IPS-15b (cell line): Measurements from ENCODE around the gene FAM107B.

Source experiments
- H3K27me3 ChIP-seq: one replicate; pipeline ENCODE4 v1.6.1; 2013; ENCODE audit warnings: low read length; ENCODE audit not compliant: control insufficient read depth, insufficient read depth
- H3K36me3 ChIP-seq: one replicate; pipeline ENCODE4 v1.6.1; 2013; ENCODE audit warnings: low read length; ENCODE audit not compliant: control insufficient read depth, insufficient read depth
- H3K4me1 ChIP-seq: one replicate; pipeline ENCODE4 v1.6.1; 2013; ENCODE audit warnings: mild to moderate bottlenecking, low read length; ENCODE audit not compliant: control insufficient read depth, insufficient read depth
- H3K4me3 ChIP-seq: one replicate; pipeline ENCODE4 v1.5.1; 2013; ENCODE audit warnings: low read depth, low read length
- H3K9ac ChIP-seq: one replicate; pipeline ENCODE4 v1.6.1; 2013; ENCODE audit warnings: low read depth, mild to moderate bottlenecking, low read length
- H3K9me3 ChIP-seq: one replicate; pipeline ENCODE4 v1.6.1; 2013; ENCODE audit warnings: mild to moderate bottlenecking, low read length; ENCODE audit not compliant: control insufficient read depth, insufficient read depth

Gene FAM107B

DNA sequence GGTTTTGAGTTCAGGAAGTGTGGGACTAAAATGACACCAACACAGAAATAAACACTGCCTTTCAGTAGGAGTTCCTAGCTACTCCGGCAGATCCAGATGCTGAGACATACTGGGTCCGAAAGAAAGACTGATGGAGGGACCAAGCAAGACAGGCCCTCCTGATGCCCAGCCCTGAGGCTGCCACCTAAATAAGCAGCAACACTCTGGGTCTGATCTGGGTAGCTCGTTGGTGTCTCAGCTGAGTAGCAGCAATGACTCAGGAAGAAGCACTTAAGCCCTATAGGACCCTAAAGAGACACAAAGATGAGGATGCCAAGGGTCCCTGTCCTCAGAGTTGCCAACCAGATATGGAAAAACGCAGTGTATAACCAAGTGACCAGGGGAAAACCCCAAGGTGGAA is 190.7 kb downstream of the FAM107B start:
- H3K9ac ChIP-seq: no peak overlapping the region
- peaks cover 9% of the 10 kb centered on the region for H3K4me1 ChIP-seq
- no peaks in the 10 kb centered on the region for H3K36me3 ChIP-seq
- no peaks in the 10 kb centered on the region for H3K27me3 ChIP-seq
- H3K9me3 ChIP-seq: no peaks in the 10 kb centered on the region
- H3K4me3 ChIP-seq: no peak overlapping the region

DNA sequence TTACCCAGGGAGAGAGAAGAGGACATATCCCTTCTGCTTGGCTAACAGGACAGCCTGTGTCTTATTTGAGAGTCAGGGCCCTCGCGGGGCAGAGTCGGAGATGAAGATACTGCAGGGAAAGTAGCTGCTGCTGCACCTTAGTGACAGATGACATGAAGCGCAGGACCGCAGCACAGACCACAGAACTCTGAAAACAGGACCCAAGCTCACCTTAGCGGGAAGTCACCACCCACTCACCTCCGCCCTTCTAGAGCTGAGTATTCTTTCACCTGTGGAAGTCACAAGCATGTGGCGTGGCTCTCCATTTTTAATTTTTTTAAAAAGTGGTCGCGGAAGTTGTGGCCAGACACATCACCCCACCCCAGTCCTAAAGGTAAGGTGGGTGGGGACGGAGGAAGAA is 191.4 kb downstream of the FAM107B start:
- H3K4me1 ChIP-seq: peaks cover 9% of the 10 kb centered on the region
- H3K36me3 ChIP-seq: no peaks in the 10 kb centered on the region
- H3K4me3 ChIP-seq: no peak overlapping the region
- H3K27me3 ChIP-seq: no peaks in the 10 kb centered on the region
- H3K9me3 ChIP-seq: no peaks in the 10 kb centered on the region
- H3K9ac ChIP-seq: no peak overlapping the region

GRCh38 chr10:14581553-14582321 is 193.0 kb downstream of the FAM107B start:
- no peaks in the 10 kb centered on the region for H3K36me3 ChIP-seq

GRCh38 chr10:14580671-14581332 is 193.9 kb downstream of the FAM107B start:
- Histone ChIP-seq H3K4me1 (peaks cover 13% of the 10 kb centered on the region), H3K4me3 (no peak overlapping the region), H3K27me3 (no peaks in the 10 kb centered on the region), H3K36me3 (no peaks in the 10 kb centered on the region), H3K9ac (no peak overlapping the region), H3K9me3 (no peaks in the 10 kb centered on the region)

More at GRCh38 chr10:14581553-14582321, 193.0 kb downstream of the FAM107B start:
- Histone ChIP-seq H3K4me3 (no peak overlapping the region), H3K4me1 (peaks cover 15% of the 10 kb centered on the region), H3K9me3 (no peaks in the 10 kb centered on the region), H3K27me3 (no peaks in the 10 kb centered on the region), H3K9ac (no peak overlapping the region)

GRCh38 chr10:14579405-14579804 is 195.3 kb downstream of the FAM107B start:
- Histone ChIP-seq H3K27me3 (no peaks in the 10 kb centered on the region), H3K9ac (no peak overlapping the region), H3K36me3 (no peaks in the 10 kb centered on the region), H3K4me3 (no peak overlapping the region), H3K9me3 (no peaks in the 10 kb centered on the region), H3K4me1 (peaks cover 9% of the 10 kb centered on the region)

DNA sequence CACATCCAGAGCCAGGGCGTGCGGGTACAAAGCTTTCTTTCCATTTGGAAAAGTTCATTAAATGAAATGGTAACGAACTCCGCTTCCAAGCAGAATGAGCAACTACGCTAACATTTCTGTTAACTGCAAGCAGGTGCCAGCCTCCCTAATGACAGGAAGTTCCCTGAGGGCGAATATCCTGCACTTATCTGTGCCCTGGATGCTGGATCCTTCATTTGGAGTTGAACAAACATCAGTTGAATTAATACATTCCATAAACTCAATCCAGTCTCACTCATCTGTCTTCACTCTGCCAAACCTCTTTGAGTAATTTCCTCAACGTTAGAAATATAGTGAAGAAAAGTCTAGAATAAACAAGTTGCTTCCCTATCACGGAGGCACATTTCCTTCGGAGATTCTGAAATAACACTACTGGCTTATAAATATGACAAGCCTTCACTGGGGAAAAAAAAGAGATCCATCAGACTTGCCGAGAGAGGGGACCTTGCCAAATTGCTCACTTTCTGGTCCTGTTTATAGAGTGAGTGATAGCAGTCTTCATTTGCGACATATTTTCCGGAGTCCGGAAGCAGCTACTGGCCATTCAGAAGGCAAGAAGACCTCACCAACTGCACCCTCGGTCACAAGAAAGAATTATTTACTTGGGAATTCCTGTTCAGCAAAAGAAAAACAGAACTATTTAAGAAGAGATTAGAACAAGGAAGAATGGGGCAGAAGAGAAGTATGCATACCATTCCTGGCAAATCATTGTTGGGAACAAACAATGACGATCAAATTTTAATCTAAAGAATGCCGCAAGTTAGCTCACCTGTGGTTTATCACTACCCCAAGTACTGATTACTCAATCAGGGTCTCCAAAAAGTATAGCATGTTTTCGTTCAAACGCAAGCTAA is 196.4 kb downstream of the FAM107B start:
- Histone ChIP-seq H3K9ac (no peak overlapping the region), H3K4me1 (peaks cover 9% of the 10 kb centered on the region), H3K4me3 (no peak overlapping the region), H3K9me3 (no peaks in the 10 kb centered on the region), H3K36me3 (no peaks in the 10 kb centered on the region), H3K27me3 (no peaks in the 10 kb centered on the region)

DNA sequence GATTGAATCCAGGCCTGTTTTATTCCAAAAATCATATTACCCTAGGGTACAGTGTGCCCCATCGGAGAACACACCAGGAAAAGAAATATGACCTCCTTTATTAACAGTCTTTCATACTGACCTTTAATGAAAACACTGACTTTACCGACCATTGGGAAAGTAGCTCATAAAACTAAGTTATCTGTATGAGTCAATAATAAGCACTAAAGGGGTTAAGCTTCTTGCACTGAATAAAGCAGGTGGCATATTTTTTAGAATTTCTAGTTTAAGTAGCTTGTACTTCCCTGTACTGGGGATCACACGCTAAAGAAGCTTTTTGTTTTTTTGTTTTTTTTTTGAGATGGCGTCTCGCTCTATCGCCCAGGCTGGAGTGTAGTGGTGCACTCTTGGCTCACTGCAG is 199.8 kb downstream of the FAM107B start:
- Histone ChIP-seq H3K36me3 (no peaks in the 10 kb centered on the region), H3K27me3 (no peaks in the 10 kb centered on the region), H3K9ac (no peak overlapping the region), H3K4me3 (no peak overlapping the region), H3K4me1 (peaks cover 9% of the 10 kb centered on the region), H3K9me3 (no peaks in the 10 kb centered on the region)

- Histone ChIP-seq H3K4me1 (peaks cover 9% of the 10 kb centered on the region), H3K27me3 (no peaks in the 10 kb centered on the region), H3K9me3 (no peaks in the 10 kb centered on the region), H3K4me3 (no peak overlapping the region), H3K9ac (no peak overlapping the region), H3K36me3 (no peaks in the 10 kb centered on the region)
Measured at GRCh38 chr10:14574291-14574690, 200.4 kb downstream of the FAM107B start.

DNA sequence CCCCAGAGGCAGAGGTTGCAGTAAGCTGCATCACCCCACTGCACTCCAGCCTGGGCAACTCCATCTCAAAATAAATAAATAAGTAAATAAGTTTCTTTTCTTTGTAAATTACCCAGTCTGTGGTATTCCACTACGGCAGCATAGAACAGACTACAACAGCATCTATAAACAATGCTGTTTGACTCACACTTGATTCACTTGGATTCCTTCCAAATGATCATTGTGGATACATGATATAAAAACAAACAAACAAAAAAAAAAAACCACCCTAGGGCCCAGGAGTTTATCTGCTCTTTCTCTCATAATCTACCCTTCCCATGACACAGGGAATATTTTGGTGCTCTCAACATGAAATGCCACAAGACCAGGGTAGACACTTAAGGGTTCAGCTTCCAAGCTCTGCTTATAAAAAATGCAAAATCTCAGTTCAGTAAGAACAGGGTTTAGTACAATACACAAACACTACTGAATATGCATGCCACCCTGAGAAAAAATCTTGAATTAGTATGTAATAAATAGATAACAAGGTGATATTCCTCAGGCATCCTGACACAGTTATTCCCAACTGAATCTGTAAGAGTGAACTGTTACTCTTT is 200.9 kb downstream of the FAM107B start:
- Histone ChIP-seq H3K9me3 (no peaks in the 10 kb centered on the region), H3K4me3 (no peak overlapping the region), H3K9ac (no peak overlapping the region), H3K36me3 (no peaks in the 10 kb centered on the region), H3K27me3 (no peaks in the 10 kb centered on the region), H3K4me1 (peaks cover 9% of the 10 kb centered on the region)

GRCh38 chr10:14572811-14573210 is 201.9 kb downstream of the FAM107B start:
- Histone ChIP-seq H3K4me3 (no peak overlapping the region), H3K4me1 (peaks cover 2% of the 10 kb centered on the region), H3K9ac (no peak overlapping the region), H3K9me3 (no peaks in the 10 kb centered on the region), H3K27me3 (no peaks in the 10 kb centered on the region), H3K36me3 (peaks cover 2% of the 10 kb centered on the region)

DNA sequence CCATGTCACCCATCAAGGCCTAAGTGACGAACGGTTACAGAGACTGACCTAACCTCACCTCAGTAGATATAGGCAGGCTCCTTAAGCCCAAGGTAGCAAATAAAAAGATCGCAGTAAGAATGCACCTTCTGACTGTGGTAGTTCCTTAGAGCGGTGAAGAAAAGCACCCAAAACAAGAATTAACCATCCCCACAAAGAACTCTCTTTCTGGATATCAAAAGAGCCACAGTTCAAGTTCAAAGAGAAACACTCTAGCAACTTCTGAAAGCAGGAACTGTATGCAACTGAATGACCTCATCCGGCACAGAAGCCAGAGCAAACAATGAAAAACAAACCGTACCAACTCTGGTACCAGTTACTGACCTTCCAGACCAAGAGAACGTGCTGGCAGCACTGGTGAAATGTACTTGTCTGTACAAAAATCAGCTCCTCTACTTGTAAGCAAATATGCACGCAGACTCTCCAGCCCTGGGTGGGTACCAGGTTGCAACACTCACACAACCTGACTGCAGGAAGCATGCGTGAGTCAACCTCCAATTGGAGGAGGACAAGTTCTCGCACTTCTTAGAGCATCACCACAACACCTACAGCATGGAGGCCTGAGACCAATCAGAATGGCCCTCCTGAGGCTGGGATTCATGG is 202.7 kb downstream of the FAM107B start:
- Histone ChIP-seq H3K4me3 (no peak overlapping the region), H3K9me3 (no peaks in the 10 kb centered on the region), H3K4me1 (no peaks in the 10 kb centered on the region), H3K9ac (no peak overlapping the region), H3K36me3 (peaks cover 2% of the 10 kb centered on the region), H3K27me3 (no peaks in the 10 kb centered on the region)
